Measurements from ENCODE around the gene UBAP2L. TPM values are rescaled to one million over a fixed set of nuclear protein-coding genes. Genes with fewer than 3 reads are reported as not detected.

UBAP2L gene
- total RNA-seq, 1 experiment from 2014 or later, result 265 TPM

- no peak overlapping the region for H3K4ac ChIP-seq (ENCODE audit: low read depth, low read length)
These were observed 21.8 kb upstream of the UBAP2L start for GRCh38 chr1:154198756-154199562.

More at GRCh38 chr1:154198756-154199562, 21.8 kb upstream of the UBAP2L start:
- Mint-ChIP-seq H3K4me3 (no peak overlapping the region), H3K36me3 (ENCODE audit: insufficient read depth in 1 of 3, low read depth in 3 of 3) (no peaks in the 10 kb centered on the region), H3K4me1 (peaks cover 4% of the 10 kb centered on the region in 2 experiments; a peak in 3 of 4 replicates), H3K9me3 (no peaks in the 10 kb centered on the region), H3K27me3 (ENCODE audit: low read depth) (peaks cover 3% of the 10 kb centered on the region; the same call in 1 of the 2 replicates), H3K27ac (0 out of 7 replicates have a peak overlapping the region, but pooled peaks of 1 of the 3 experiments have one; percentile 0)
- no peaks in the 10 kb centered on the region for H3K9me3 ChIP-seq (ENCODE audit: control insufficient read depth, low read depth, low read length)
- no peaks in the 10 kb centered on the region for H3K79me2 ChIP-seq (ENCODE audit: insufficient read depth, low read length)
- no peak overlapping the region for H3T11ph ChIP-seq (ENCODE audit: low read length)
- peak; percentile 74 for TF ChIP-seq CTCF (conservative IDR thresholded peaks at IDR 0.05)
- no peaks in the 10 kb centered on the region for H3K79me1 ChIP-seq (ENCODE audit: insufficient read depth, low read depth, low read length, poor library complexity, severe bottlenecking)
- H4K91ac ChIP-seq (ENCODE audit: insufficient read length, low read depth, low read length), result no peak overlapping the region
- H3K4me2 ChIP-seq (ENCODE audit: insufficient read depth, insufficient read length, low read length), result peak overlapping the region; percentile 7
- H3K27ac ChIP-seq (ENCODE audit: insufficient read length, low read depth, low read length), result no peak overlapping the region
- H4K8ac ChIP-seq (replicated peaks; ENCODE audit: insufficient read length, low read depth, low read length), result no peak overlapping the region
- no peak overlapping the region for H3K14ac ChIP-seq (ENCODE audit: insufficient read depth, low read length)
- no peak overlapping the region for H2BK5ac ChIP-seq (ENCODE audit: insufficient read length, low read length)
- H4K5ac ChIP-seq (ENCODE audit: insufficient read length, low read depth, low read length), result no peak overlapping the region
- no peak overlapping the region for H2BK12ac ChIP-seq (ENCODE audit: insufficient read length, low read depth, low read length)
- DNase-seq, result peak; percentile 46
- no peak overlapping the region for H2BK15ac ChIP-seq (ENCODE audit: low read depth, low read length)
- no peak overlapping the region for H3K18ac ChIP-seq (ENCODE audit: insufficient read length, low read depth, low read length)
- H3K56ac ChIP-seq (ENCODE audit: insufficient read length, low read depth, low read length), result no peak overlapping the region
- no CpG with 5 or more reads among the region's 5 CpGs for WGBS (ENCODE audit: extremely low coverage, insufficient read length, low lambda C conversion rate)
- H2BK120ac ChIP-seq (ENCODE audit: low read depth, low read length, poor library complexity, severe bottlenecking), result no peak overlapping the region
- no peak overlapping the region for H3K23ac ChIP-seq (ENCODE audit: insufficient read length, low read depth, low read length)
- H2AFZ ChIP-seq (ENCODE audit: low read length), result peak overlapping the region; percentile 85
- H2BK20ac ChIP-seq (ENCODE audit: low read depth, low read length, poor library complexity, severe bottlenecking), result no peak overlapping the region
- H4K20me1 ChIP-seq (ENCODE audit: control insufficient read depth, insufficient read depth, insufficient read length), result no peaks in the 10 kb centered on the region
- H3K23me2 ChIP-seq (ENCODE audit: insufficient read length, low read depth, low read length, poor library complexity, severe bottlenecking), result no peaks in the 10 kb centered on the region
- H3K4me1 ChIP-seq (ENCODE audit: insufficient read depth, low read length), result peaks cover 2% of the 10 kb centered on the region; the same call in 1 of the 2 replicates
- no peak overlapping the region for H2AK5ac ChIP-seq (ENCODE audit: insufficient read length, low read length)
- H3K9ac ChIP-seq (ENCODE audit: extremely low read depth, insufficient read length, low read length), result no peak overlapping the region
- H3K27me3 ChIP-seq (ENCODE audit: insufficient read depth, low read length), result no peaks in the 10 kb centered on the region; the same call in 1 of the 2 replicates

All from H9 (cell line).